OCI-LY1 (cell line): ENCODE data around the gene TDRD12.

ENCODE experiments used
- H2AFZ ChIP-seq: fragments of 200-600 bp; sonication (generic), shearing (Covaris generic); 2 replicates; pipeline ENCODE4 v1.6.0; 2014; ENCODE audit warnings: antibody characterized with exemption, mild to moderate bottlenecking, low read length
- H3F3A ChIP-seq: fragments of 200-600 bp; sonication (generic), shearing (Covaris generic); 2 replicates; pipeline ENCODE4 v1.6.0; 2014; ENCODE audit warnings: mild to moderate bottlenecking, antibody characterized with exemption, low read length, moderate library complexity; ENCODE audit not compliant: insufficient read depth
- H3K27ac ChIP-seq: fragments of 200-600 bp; sonication (generic); 2 replicates; pipeline ENCODE4 v1.5.1; 2014; ENCODE audit warnings: low read length, mixed run types, mild to moderate bottlenecking, low read depth; ENCODE audit not compliant: poor library complexity, severe bottlenecking
- H3K27me3 ChIP-seq: fragments of 200-600 bp; sonication (generic); 2 replicates; pipeline ENCODE4 v1.6.0; 2014; ENCODE audit warnings: antibody characterized with exemption, mild to moderate bottlenecking, low read length, moderate library complexity; ENCODE audit not compliant: insufficient read depth
- H3K36me3 ChIP-seq: fragments of 200-600 bp; sonication (generic); 2 replicates; pipeline ENCODE4 v1.6.1; 2014; ENCODE audit warnings: mild to moderate bottlenecking, antibody characterized with exemption, low read length, moderate library complexity, mixed read lengths; ENCODE audit not compliant: insufficient read depth
- H3K4me1 ChIP-seq: fragments of 200-600 bp; sonication (generic); 2 replicates; pipeline ENCODE4 v1.5.1; 2014; ENCODE audit warnings: mild to moderate bottlenecking, low read length, moderate library complexity; ENCODE audit not compliant: insufficient read depth, severe bottlenecking
- H3K4me2 ChIP-seq: fragments of 200-600 bp; sonication (generic), shearing (Covaris generic); 2 replicates; pipeline ENCODE4 v1.6.1; 2014; ENCODE audit warnings: low read length
- H3K4me3 ChIP-seq: fragments of 200-600 bp; sonication (generic); 2 replicates; pipeline ENCODE4 v1.5.1; 2014; ENCODE audit warnings: low read length, low read depth, mild to moderate bottlenecking, mixed read lengths; ENCODE audit not compliant: poor library complexity, severe bottlenecking
- H3K79me2 ChIP-seq: fragments of 200-600 bp; shearing (Covaris generic); 2 replicates; pipeline ENCODE4 v1.6.1; 2016; ENCODE audit warnings: mixed run types, low read length, mixed read lengths; ENCODE audit not compliant: insufficient read depth
- H3K9ac ChIP-seq: fragments of 200-600 bp; sonication (generic), shearing (Covaris generic); 2 replicates; pipeline ENCODE4 v1.6.1; 2014; ENCODE audit warnings: mild to moderate bottlenecking, low read length, mixed read lengths
- H3K9me2 ChIP-seq: fragments of 200-600 bp; sonication (generic), shearing (Covaris generic); 2 replicates; pipeline ENCODE4 v1.6.1; 2014; ENCODE audit warnings: low read depth, mild to moderate bottlenecking, low read length, mixed read lengths
- H3K9me3 ChIP-seq: fragments of 200-600 bp; shearing (Covaris generic); 2 replicates; pipeline ENCODE4 v1.6.1; 2014; ENCODE audit warnings: low read length, mixed read lengths
- H4K20me1 ChIP-seq: fragments of 200-600 bp; sonication (generic), shearing (Covaris generic); 2 replicates; pipeline ENCODE4 v1.6.0; 2016; ENCODE audit warnings: mild to moderate bottlenecking, low read length; ENCODE audit not compliant: insufficient read depth
- CTCF ChIP-seq: fragments of 200-600 bp; sonication (generic), shearing (Covaris generic); IDR thresholded peaks from 2 replicates; pipeline ENCODE4 v1.5.1; 2017; ENCODE audit warnings: mild to moderate bottlenecking, antibody characterized with exemption, low read length, moderate library complexity, mixed read lengths
- EZH2 ChIP-seq: fragments of 200-600 bp; sonication (generic), shearing (Covaris generic); IDR thresholded peaks from 2 replicates; pipeline ENCODE4 v1.8.0; 2017; ENCODE audit warnings: borderline replicate concordance, mixed run types, mild to moderate bottlenecking, antibody characterized with exemption, low read length, moderate library complexity, mixed read lengths

TDRD12 gene

GRCh38 chr19:32767951-32768679 lies 48.5 kb downstream of the TDRD12 start:
- Histone ChIP-seq H3K27me3 (no peaks in the 10 kb centered on the region), H3F3A (no peaks in the 10 kb centered on the region), H3K9me3 (no peaks in the 10 kb centered on the region), H4K20me1 (no peaks in the 10 kb centered on the region), H3K4me3 (no peak overlapping the region), H3K79me2 (no peaks in the 10 kb centered on the region), H3K9ac (no peak overlapping the region), H3K4me1 (no peaks in the 10 kb centered on the region), H3K4me2 (no peak overlapping the region), H2AFZ (no peak overlapping the region), H3K9me2 (no peaks in the 10 kb centered on the region), H3K27ac (no peak overlapping the region), H3K36me3 (no peaks in the 10 kb centered on the region)
- TF ChIP-seq CTCF: no peak
- TF ChIP-seq EZH2: no peak

- no peaks in the 10 kb centered on the region for H3K79me2 ChIP-seq
- no peak overlapping the region for H3K27ac ChIP-seq
- no peaks in the 10 kb centered on the region for H3K9me3 ChIP-seq
- no peaks in the 10 kb centered on the region for H4K20me1 ChIP-seq
- H3K4me1 ChIP-seq: no peaks in the 10 kb centered on the region
- no peak overlapping the region for H3K4me2 ChIP-seq
- H3F3A ChIP-seq: no peaks in the 10 kb centered on the region
- H3K9me2 ChIP-seq: no peaks in the 10 kb centered on the region
- H3K36me3 ChIP-seq: no peaks in the 10 kb centered on the region
- H3K27me3 ChIP-seq: no peaks in the 10 kb centered on the region
- no peak overlapping the region for H3K4me3 ChIP-seq
- no peak overlapping the region for H3K9ac ChIP-seq
- H2AFZ ChIP-seq: no peak overlapping the region
- no peak for TF ChIP-seq CTCF
- TF ChIP-seq EZH2: no peak
These were observed 52.0 kb downstream of the TDRD12 start for GRCh38 chr19:32771596-32771995.

GRCh38 chr19:32773126-32773525 lies 53.6 kb downstream of the TDRD12 start:
- H3K9me2 ChIP-seq: no peaks in the 10 kb centered on the region
- H3K36me3 ChIP-seq: no peaks in the 10 kb centered on the region
- TF ChIP-seq CTCF: no peak
- TF ChIP-seq EZH2: no peak
- H3F3A ChIP-seq: no peaks in the 10 kb centered on the region
- no peak overlapping the region for H3K4me3 ChIP-seq
- no peak overlapping the region for H3K4me2 ChIP-seq
- no peaks in the 10 kb centered on the region for H3K4me1 ChIP-seq
- H3K27ac ChIP-seq: no peak overlapping the region
- no peaks in the 10 kb centered on the region for H3K27me3 ChIP-seq
- H2AFZ ChIP-seq: no peak overlapping the region
- no peaks in the 10 kb centered on the region for H3K79me2 ChIP-seq
- H4K20me1 ChIP-seq: no peaks in the 10 kb centered on the region
- H3K9me3 ChIP-seq: no peaks in the 10 kb centered on the region
- no peak overlapping the region for H3K9ac ChIP-seq
